B cell (primary cell): ENCODE results near the gene GPR183.

Source experiments
- CTCF ChIP-seq: fragments of 200-600 bp; IDR thresholded peaks from one replicate; pipeline ENCODE4 v1.8.0; 2022; ENCODE audit warnings: antibody characterized with exemption, mild to moderate bottlenecking
- EZH2 ChIP-seq: IDR thresholded peaks from 2 replicates; pipeline ENCODE4 v1.6.1; 2012; ENCODE audit warnings: borderline replicate concordance, low read depth, mild to moderate bottlenecking, moderate library complexity, low read length; ENCODE audit not compliant: insufficient read depth, poor library complexity, severe bottlenecking

DNA sequence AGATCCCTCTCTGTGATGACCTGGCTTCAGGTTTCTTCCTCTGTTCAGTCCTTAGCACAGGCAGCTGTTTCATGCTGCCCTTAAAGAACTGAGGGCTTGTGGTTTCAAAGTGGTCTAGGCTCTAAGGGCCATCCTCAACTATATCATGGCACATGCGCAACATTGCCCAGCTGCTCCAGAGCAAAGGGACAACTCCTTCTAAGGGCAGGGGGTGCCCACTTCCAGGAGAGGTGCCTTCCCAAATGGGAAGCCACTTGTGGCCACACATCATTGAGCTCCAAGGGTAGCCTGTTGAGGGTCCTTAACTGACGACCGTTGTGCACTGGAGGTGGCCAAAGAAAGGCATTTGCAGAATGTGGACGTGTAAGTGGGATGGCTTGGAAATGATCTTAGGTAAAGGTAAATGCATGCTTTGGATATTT, 7.3 kb downstream of the GPR183 start:
- no peak for TF ChIP-seq CTCF
- TF ChIP-seq EZH2 = no peak
